ENCODE results near the gene ABHD8.

The ABHD8 gene

GRCh38 chr19:17330262-17331044 is 27.2 kb upstream of the ABHD8 start:
- Histone ChIP-seq H3K9me3 (replicated peaks; ENCODE audit: insufficient read depth, low read length) (no peaks in the 10 kb centered on the region), H3K4me1 (ENCODE audit: low read length) (0 out of 2 replicates have a peak, but pooled peaks cover 5% of the 10 kb centered on the region)
- TF ChIP-seq, protein P1, sequence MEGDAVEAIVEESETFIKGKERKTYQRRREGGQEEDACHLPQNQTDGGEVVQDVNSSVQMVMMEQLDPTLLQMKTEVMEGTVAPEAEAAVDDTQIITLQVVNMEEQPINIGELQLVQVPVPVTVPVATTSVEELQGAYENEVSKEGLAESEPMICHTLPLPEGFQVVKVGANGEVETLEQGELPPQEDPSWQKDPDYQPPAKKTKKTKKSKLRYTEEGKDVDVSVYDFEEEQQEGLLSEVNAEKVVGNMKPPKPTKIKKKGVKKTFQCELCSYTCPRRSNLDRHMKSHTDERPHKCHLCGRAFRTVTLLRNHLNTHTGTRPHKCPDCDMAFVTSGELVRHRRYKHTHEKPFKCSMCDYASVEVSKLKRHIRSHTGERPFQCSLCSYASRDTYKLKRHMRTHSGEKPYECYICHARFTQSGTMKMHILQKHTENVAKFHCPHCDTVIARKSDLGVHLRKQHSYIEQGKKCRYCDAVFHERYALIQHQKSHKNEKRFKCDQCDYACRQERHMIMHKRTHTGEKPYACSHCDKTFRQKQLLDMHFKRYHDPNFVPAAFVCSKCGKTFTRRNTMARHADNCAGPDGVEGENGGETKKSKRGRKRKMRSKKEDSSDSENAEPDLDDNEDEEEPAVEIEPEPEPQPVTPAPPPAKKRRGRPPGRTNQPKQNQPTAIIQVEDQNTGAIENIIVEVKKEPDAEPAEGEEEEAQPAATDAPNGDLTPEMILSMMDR (IDR thresholded peaks at IDR 0.05; ENCODE audit: low read length) = no peak
- TF ChIP-seq EZH2 (optimal IDR thresholded peaks at IDR 0.05; ENCODE audit: low read depth, low read length) = no peak
- TF ChIP-seq EZH2phosphoT487 (IDR thresholded peaks at IDR 0.05; ENCODE audit: low read length) = no peak

DNA sequence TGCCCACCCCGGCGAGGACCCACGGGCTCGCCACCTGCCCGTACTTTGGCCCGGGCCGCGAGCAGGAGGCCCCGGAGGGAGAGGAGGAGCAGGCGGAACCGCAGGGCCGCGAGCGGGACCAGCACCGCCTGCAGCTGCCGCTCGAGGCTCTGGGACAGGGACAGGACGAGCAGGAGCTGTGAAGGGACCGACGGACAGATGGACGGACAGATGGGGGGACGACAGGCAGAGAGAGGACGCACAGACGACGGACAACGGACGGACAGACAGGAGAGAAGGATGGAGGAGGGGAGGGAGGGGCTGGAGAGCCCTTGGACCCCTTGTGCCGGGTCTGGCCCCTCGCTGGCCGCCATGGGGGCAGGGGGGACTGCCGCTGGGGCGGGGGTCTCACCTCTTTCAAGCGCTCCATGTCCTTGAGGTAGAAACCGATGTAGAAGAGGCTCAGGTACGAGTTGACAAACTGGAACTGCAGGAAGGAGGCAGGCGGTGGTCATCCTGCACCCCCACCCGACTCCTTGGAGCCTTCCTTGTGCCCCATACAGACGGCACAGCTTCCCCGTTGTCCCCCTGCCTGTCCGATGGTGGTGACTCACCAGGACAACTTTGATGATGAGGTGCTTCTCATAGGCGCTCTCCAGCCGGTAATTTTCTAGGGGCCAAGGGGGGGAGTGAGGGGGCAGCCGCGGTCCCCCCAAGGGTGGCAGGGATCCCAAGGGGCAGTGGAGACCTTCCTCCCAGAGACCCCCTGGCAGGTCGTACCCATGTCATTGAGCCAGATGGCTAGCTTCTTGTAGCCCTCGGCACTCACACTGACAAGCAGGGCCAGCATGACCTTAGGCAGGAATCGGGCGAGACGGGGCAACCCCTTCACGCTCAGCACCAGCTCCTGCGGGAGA is 26.4 kb upstream of the ABHD8 start:
- Histone ChIP-seq H3K9me2 (replicated peaks; ENCODE audit: insufficient read depth, low read length) (no peaks in the 10 kb centered on the region), H3K79me2 (ENCODE audit: low read length) (no peaks in the 10 kb centered on the region), H3K4me1 (ENCODE audit: low read length) (0 out of 2 replicates have a peak, but pooled peaks cover 5% of the 10 kb centered on the region), H2AFZ (ENCODE audit: low read length) (no peak overlapping the region), H3K9me3 (replicated peaks; ENCODE audit: insufficient read depth, low read length) (no peaks in the 10 kb centered on the region), H3K9ac (ENCODE audit: low read length) (no peak overlapping the region), H3K27ac (ENCODE audit: low read length) (no peak overlapping the region), H4K20me1 (ENCODE audit: insufficient read depth, low read length) (no peaks in the 10 kb centered on the region), H3K4me2 (ENCODE audit: low read depth, low read length) (no peak overlapping the region), H3K27me3 (replicated peaks; ENCODE audit: insufficient read depth, low read length) (peaks cover 38% of the 10 kb centered on the region), H3K36me3 (replicated peaks; ENCODE audit: insufficient read depth, low read length) (no peaks in the 10 kb centered on the region), H3K4me3 (ENCODE audit: low read length) (no peak overlapping the region), H3F3A (ENCODE audit: insufficient read depth, low read length) (peaks cover 9% of the 10 kb centered on the region; the same call in 1 of the 2 replicates)
- TF ChIP-seq, protein P1 (IDR thresholded peaks at IDR 0.05; ENCODE audit: low read length) = no peak
- TF ChIP-seq EZH2phosphoT487 (IDR thresholded peaks at IDR 0.05; ENCODE audit: low read length) = no peak
- DNase-seq = no peak

More at GRCh38 chr19:17330262-17331044, 27.2 kb upstream of the ABHD8 start:
- Histone ChIP-seq H3K9me2 (replicated peaks; ENCODE audit: insufficient read depth, low read length) (no peaks in the 10 kb centered on the region), H3K27me3 (replicated peaks; ENCODE audit: insufficient read depth, low read length) (peaks cover 38% of the 10 kb centered on the region), H3K4me3 (ENCODE audit: low read length) (no peak overlapping the region), H2AFZ (ENCODE audit: low read length) (no peak overlapping the region), H3K27ac (ENCODE audit: low read length) (no peak overlapping the region), H3K9ac (ENCODE audit: low read length) (no peak overlapping the region), H4K20me1 (ENCODE audit: insufficient read depth, low read length) (no peaks in the 10 kb centered on the region), H3F3A (ENCODE audit: insufficient read depth, low read length) (peaks cover 9% of the 10 kb centered on the region; the same call in 1 of the 2 replicates), H3K4me2 (ENCODE audit: low read depth, low read length) (no peak overlapping the region), H3K36me3 (replicated peaks; ENCODE audit: insufficient read depth, low read length) (no peaks in the 10 kb centered on the region), H3K79me2 (ENCODE audit: low read length) (no peaks in the 10 kb centered on the region)
- DNase-seq = no peak

GRCh38 chr19:17328517-17329365 is 25.5 kb upstream of the ABHD8 start:
- no peaks in the 10 kb centered on the region for H3K79me2 ChIP-seq (ENCODE audit: low read length)
- H3K4me1 ChIP-seq (ENCODE audit: low read length) = 0 out of 2 replicates have a peak, but pooled peaks cover under 1% of the 10 kb centered on the region
- H3K4me3 ChIP-seq (ENCODE audit: low read length) = no peak overlapping the region
- H3K36me3 ChIP-seq (replicated peaks; ENCODE audit: insufficient read depth, low read length) = no peaks in the 10 kb centered on the region
- H3F3A ChIP-seq (ENCODE audit: insufficient read depth, low read length) = 0 out of 2 replicates have a peak, but pooled peaks cover 3% of the 10 kb centered on the region
- H3K27me3 ChIP-seq (replicated peaks; ENCODE audit: insufficient read depth, low read length) = peaks cover 38% of the 10 kb centered on the region
- peak overlapping the region; percentile 24; the same call in 1 of the 2 replicates for H3K4me2 ChIP-seq (ENCODE audit: low read depth, low read length)
- no peaks in the 10 kb centered on the region for H3K9me3 ChIP-seq (replicated peaks; ENCODE audit: insufficient read depth, low read length)
- H3K9ac ChIP-seq (ENCODE audit: low read length) = no peak overlapping the region
- H3K27ac ChIP-seq (ENCODE audit: low read length) = no peak overlapping the region
- TF ChIP-seq EZH2 (optimal IDR thresholded peaks at IDR 0.05; ENCODE audit: low read depth, low read length) = no peak
- no peak overlapping the region for H2AFZ ChIP-seq (ENCODE audit: low read length)
- no peaks in the 10 kb centered on the region for H3K9me2 ChIP-seq (replicated peaks; ENCODE audit: insufficient read depth, low read length)
- no peak for DNase-seq
- H4K20me1 ChIP-seq (ENCODE audit: insufficient read depth, low read length) = no peaks in the 10 kb centered on the region
